BLaER1 treated with 17β-estradiol and CSF1 and Interleukin-3, amounts not matched to agents 10 nM and 100 nM (cell line): ENCODE results near the gene OR51F2.
"Not testable (repeated sequence)": the region's sequence is repeated elsewhere in the genome, so short reads cannot be mapped to it uniquely, and the experiment has no call there.

Experiments used
- H3K27ac ChIP-seq, 11 experiments: shearing (Covaris generic); formaldehyde crosslinking; 2 replicates each; pipeline ENCODE4 v1.8.1; 2022
- H3K27me3 ChIP-seq, 11 experiments: shearing (Covaris generic); formaldehyde crosslinking; 2 replicates each; pipeline ENCODE4 v1.8.1; 2022
- H3K36me3 ChIP-seq, 11 experiments: shearing (Covaris generic); formaldehyde crosslinking; 2 replicates each; pipeline ENCODE4 v1.8.1; 2022
- H3K4me1 ChIP-seq, 10 experiments: shearing (Covaris generic); formaldehyde crosslinking; 2 replicates each; pipeline ENCODE4 v1.8.1; 2022
- H3K4me2 ChIP-seq, 11 experiments: shearing (Covaris generic); formaldehyde crosslinking; 2 replicates each; pipeline ENCODE4 v1.8.1; 2022
- H3K4me3 ChIP-seq, 10 experiments: shearing (Covaris generic); formaldehyde crosslinking; 2 replicates each; pipeline ENCODE4 v1.8.1; 2022
- H3K9ac ChIP-seq, 11 experiments: shearing (Covaris generic); formaldehyde crosslinking; 2 replicates each; pipeline ENCODE4 v1.8.1; 2022
- H3K9me3 ChIP-seq, 11 experiments: shearing (Covaris generic); formaldehyde crosslinking; replicated peaks in 1 of 11; 2 replicates each; pipeline ENCODE4 v1.8.1; 2022
- H4K20me1 ChIP-seq, 11 experiments: shearing (Covaris generic); formaldehyde crosslinking; 2 replicates each; pipeline ENCODE4 v1.8.1; 2022
- Cebpa-rat ChIP-seq, 11 experiments: shearing (Covaris generic); IDR thresholded peaks; 2 replicates each; pipeline ENCODE4 v1.8.1; 2022

OR51F2 gene

DNA sequence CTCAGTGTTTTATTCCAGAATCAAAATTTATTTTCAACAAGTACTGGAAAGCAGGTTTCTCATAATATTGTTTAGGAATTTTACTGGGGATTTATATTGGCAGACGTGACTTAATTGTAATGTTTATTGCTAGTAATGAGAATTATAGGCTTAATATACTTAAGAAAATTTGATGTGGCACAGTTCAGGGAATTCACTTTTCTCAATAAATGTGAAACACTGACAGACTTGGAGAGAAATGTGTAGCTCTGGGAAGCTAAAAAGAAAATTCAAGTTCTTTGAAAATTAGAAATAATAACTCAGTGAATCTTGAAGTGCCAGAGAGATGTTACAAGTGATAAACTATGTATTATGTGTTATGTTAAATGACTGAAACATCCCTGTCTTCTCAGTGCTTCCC is at the start of gene OR51F2:
Gene OR51F2, plus strand, starts transcription at position 301 of the 400 bp plus-strand sequence. CDS start 101 bp downstream, outside the sequence.
- H3K4me2 ChIP-seq: no peak within 1 kb of the TSS
- no peak within 1 kb of the TSS for H3K4me3 ChIP-seq
- H3K4me1 ChIP-seq: no peaks in the 10 kb centered on the region
- no peaks in the 10 kb centered on the region for H4K20me1 ChIP-seq
- H3K9ac ChIP-seq: no peak within 1 kb of the TSS
- no peak within 1 kb of the TSS for H3K27ac ChIP-seq
- H3K27me3 ChIP-seq: no peaks in the 10 kb centered on the region
- H3K36me3 ChIP-seq: no peaks in the 10 kb centered on the region
- no peak for TF ChIP-seq Cebpa-rat (IDR thresholded peaks at IDR 0.05)
- no peaks in the 10 kb centered on the region for H3K9me3 ChIP-seq

DNA sequence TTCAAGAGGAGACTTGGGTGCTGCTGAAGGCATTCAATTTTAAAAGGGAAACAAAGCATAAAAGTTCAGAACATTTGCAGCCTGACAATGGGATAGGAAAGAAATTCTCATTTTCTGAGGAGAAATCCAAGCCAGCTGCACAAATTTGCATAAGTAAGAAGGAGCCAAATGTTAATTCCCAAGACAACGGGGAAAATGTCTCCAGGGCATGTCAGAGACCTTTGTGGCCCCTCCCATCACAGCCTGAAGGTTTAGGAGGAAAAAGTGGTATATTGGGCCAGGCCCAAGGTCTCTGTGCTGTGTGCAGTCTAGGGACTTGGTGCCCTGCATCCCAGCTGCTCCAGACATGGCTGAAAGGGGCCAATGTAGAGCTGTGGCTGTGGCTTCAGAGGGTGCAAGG is 38.7 kb upstream of the OR51F2 start:
- Histone ChIP-seq H3K36me3 (no peaks in the 10 kb centered on the region), H3K27ac (no peak overlapping the region), H3K9ac (no peak overlapping the region), H3K27me3 (no peaks in the 10 kb centered on the region), H3K9me3 (peaks cover 23 to 33% (median 26%) of the 10 kb centered on the region in 11 experiments), H4K20me1 (no peaks in the 10 kb centered on the region), H3K4me1 (no peaks in the 10 kb centered on the region), H3K4me2 (no peak overlapping the region), H3K4me3 (no peak overlapping the region)
- TF ChIP-seq Cebpa-rat (IDR thresholded peaks at IDR 0.05): no peak

- Histone ChIP-seq H3K4me1 (no peaks in the 10 kb centered on the region), H3K4me2 (no peak overlapping the region), H3K27ac (no peak overlapping the region), H3K36me3 (no peaks in the 10 kb centered on the region), H4K20me1 (no peaks in the 10 kb centered on the region; a peak in 1 of 22 replicates), H3K4me3 (no peak overlapping the region), H3K9me3 (no peaks in the 10 kb centered on the region), H3K27me3 (no peaks in the 10 kb centered on the region), H3K9ac (no peak overlapping the region)
- no peak for TF ChIP-seq Cebpa-rat (IDR thresholded peaks at IDR 0.05)
Measured at GRCh38 chr11:4797206-4797605, 23.9 kb upstream of the OR51F2 start.

DNA sequence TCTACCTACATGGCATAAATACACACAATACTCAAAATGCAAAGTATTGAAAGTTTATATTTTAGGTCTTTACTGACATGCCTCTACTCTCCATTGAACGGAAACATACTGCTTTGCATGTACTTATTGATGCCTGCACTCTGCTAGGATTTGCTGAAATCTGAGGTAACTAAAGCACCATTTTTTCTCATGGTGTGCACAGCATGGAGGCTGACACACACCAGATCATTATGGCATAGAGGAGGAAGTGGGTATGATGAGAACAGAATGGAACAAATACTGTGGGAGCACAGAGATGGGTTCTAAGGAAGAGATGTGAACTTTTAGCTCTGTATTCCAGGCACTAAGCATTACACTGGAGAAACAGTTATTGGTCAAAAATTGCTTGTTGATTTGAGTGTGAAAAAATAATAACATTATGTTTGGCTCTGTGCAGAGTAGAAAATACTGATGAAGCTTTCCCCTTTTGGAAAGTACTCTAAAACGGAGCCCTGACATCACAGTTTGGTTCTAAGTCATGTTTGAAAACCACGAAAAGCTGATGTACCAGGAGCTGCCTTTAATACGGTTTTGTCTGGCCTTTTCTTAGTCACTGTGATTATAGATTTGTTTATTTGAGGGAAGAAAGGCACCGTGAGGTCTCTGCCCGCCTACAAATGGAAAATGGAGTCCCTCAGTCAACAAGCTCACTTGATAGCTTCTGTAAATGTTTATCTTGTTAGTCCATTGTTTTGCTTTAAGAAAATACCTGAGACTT is 22.5 kb upstream of the OR51F2 start:
- Histone ChIP-seq H3K9ac (no peak overlapping the region), H3K4me3 (no peak overlapping the region), H3K27ac (no peak overlapping the region), H3K4me2 (no peak overlapping the region), H3K4me1 (no peaks in the 10 kb centered on the region), H3K9me3 (no peaks in the 10 kb centered on the region), H4K20me1 (no peaks in the 10 kb centered on the region; a peak in 1 of 22 replicates), H3K36me3 (no peaks in the 10 kb centered on the region), H3K27me3 (no peaks in the 10 kb centered on the region)
- no peak for TF ChIP-seq Cebpa-rat (IDR thresholded peaks at IDR 0.05)

GRCh38 chr11:4801316-4801715 is 19.8 kb upstream of the OR51F2 start:
- not testable (repeated sequence) for H3K36me3 ChIP-seq, H3K4me2 ChIP-seq, H4K20me1 ChIP-seq, H3K27me3 ChIP-seq, H3K4me3 ChIP-seq, H3K9me3 ChIP-seq, H3K4me1 ChIP-seq, H3K9ac ChIP-seq, H3K27ac ChIP-seq

- H3K9ac ChIP-seq: no peak within 1 kb of the TSS
Measured at GRCh38 chr11:4804280-4804679, 16.8 kb upstream of the OR51F2 start, which contains the start of gene OR52R1. Gene OR52R1, minus strand, starts transcription at chr11:4804380. Its CDS starts 0 bp downstream, at chr11:4804380.

DNA sequence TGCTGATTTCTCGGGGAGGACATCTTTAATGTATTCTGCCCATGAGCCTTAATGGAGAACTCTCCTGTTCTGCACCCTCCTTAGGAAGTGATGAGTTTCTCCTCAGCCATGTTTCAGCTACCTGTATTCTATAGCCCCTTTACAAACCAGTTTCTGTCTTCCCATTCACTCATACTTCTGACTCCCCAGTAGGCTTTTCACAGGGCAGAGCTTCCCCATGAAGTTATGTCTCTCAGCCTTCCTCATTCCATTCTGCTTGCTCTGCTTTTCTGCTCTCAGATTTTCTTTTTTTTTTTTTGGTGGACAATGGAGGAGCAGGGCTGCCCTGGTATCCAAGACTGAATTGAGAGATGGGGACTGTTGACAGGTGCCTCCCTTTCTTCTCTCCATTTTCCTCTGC is 12.6 kb upstream of the OR51F2 start:
- Histone ChIP-seq H3K4me3 (no peak overlapping the region), H3K4me2 (no peak overlapping the region), H3K4me1 (no peaks in the 10 kb centered on the region), H3K27me3 (no peaks in the 10 kb centered on the region), H3K36me3 (no peaks in the 10 kb centered on the region), H3K27ac (no peak overlapping the region), H3K9me3 (no peaks in the 10 kb centered on the region), H4K20me1 (no peaks in the 10 kb centered on the region), H3K9ac (no peak overlapping the region)
- TF ChIP-seq Cebpa-rat (IDR thresholded peaks at IDR 0.05): no peak

More at GRCh38 chr11:4804280-4804679, 16.8 kb upstream of the OR51F2 start, which contains the start of gene OR52R1:
- Histone ChIP-seq H3K27me3 (no peaks in the 10 kb centered on the region), H3K36me3 (no peaks in the 10 kb centered on the region), H4K20me1 (no peaks in the 10 kb centered on the region; a peak in 1 of 22 replicates), H3K4me2 (no peak within 1 kb of the TSS), H3K27ac (no peak within 1 kb of the TSS), H3K9me3 (no peaks in the 10 kb centered on the region), H3K4me1 (no peaks in the 10 kb centered on the region), H3K4me3 (no peak within 1 kb of the TSS)
- TF ChIP-seq Cebpa-rat (IDR thresholded peaks at IDR 0.05): no peak

GRCh38 chr11:4809246-4809645 is 11.9 kb upstream of the OR51F2 start:
- Histone ChIP-seq H3K27me3 (no peaks in the 10 kb centered on the region), H3K9me3 (no peaks in the 10 kb centered on the region), H3K36me3 (no peaks in the 10 kb centered on the region), H3K4me3 (no peak overlapping the region), H4K20me1 (no peaks in the 10 kb centered on the region), H3K4me2 (no peak overlapping the region), H3K27ac (no peak overlapping the region), H3K4me1 (no peaks in the 10 kb centered on the region), H3K9ac (no peak overlapping the region)
- no peak for TF ChIP-seq Cebpa-rat (IDR thresholded peaks at IDR 0.05)

- no peak overlapping the region for H3K27ac ChIP-seq
- no peaks in the 10 kb centered on the region for H3K36me3 ChIP-seq
- H4K20me1 ChIP-seq: no peaks in the 10 kb centered on the region
- TF ChIP-seq Cebpa-rat (IDR thresholded peaks at IDR 0.05): no peak
- H3K4me1 ChIP-seq: no peaks in the 10 kb centered on the region
- no peaks in the 10 kb centered on the region for H3K27me3 ChIP-seq
- H3K4me3 ChIP-seq: no peak overlapping the region
- H3K9me3 ChIP-seq: no peaks in the 10 kb centered on the region
- H3K9ac ChIP-seq: no peak overlapping the region
- H3K4me2 ChIP-seq: no peak overlapping the region
Measured at GRCh38 chr11:4825132-4825531, 4.0 kb downstream of the OR51F2 start.

DNA sequence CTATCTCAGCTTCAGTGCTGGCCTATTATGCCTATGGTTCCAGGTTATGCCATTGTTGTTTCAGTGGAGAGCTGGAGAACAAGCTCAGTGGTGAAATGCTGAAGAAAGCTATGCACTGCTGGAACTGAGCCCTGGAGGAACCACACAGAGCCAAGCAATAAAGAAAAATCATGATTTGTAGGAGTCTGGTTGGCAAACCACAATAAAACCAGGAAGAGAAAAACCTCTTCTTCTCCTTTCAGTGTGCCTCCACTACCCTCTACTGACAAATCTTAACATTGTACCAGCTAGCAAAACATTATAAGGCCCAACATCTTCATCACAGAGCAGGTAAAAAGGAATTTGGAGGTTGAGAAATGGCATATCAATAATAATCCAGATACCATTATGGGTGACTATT is 5.3 kb downstream of the OR51F2 start:
- Histone ChIP-seq H3K4me2 (no peak overlapping the region), H3K4me3 (no peak overlapping the region), H3K27ac (no peak overlapping the region)

More for the DNA sequence above, 5.3 kb downstream of the OR51F2 start:
- no peaks in the 10 kb centered on the region for H3K36me3 ChIP-seq
- no peak for TF ChIP-seq Cebpa-rat (IDR thresholded peaks at IDR 0.05)
- H3K9ac ChIP-seq: no peak overlapping the region
- H4K20me1 ChIP-seq: no peaks in the 10 kb centered on the region
- no peaks in the 10 kb centered on the region for H3K9me3 ChIP-seq
- H3K27me3 ChIP-seq: no peaks in the 10 kb centered on the region
- H3K4me1 ChIP-seq: no peaks in the 10 kb centered on the region
